Effector memory CD4-positive, alpha-beta T cell (primary cell): Measurements from ENCODE around the gene ANGPTL7.

Experiments used
- DNase-seq, 3 donors: peaks; one replicate each; pipeline ENCODE4 v3.0.0-alpha.2; 2020
- H3K27ac ChIP-seq: 2 replicates; pipeline ENCODE4 v1.7.0; 2013; ENCODE audit warnings: mild to moderate bottlenecking, low read length, moderate library complexity; ENCODE audit not compliant: insufficient read depth, poor library complexity, severe bottlenecking
- H3K27me3 ChIP-seq: replicated peaks from 2 replicates; pipeline ENCODE4 v1.7.0; 2013; ENCODE audit warnings: mild to moderate bottlenecking, low read length; ENCODE audit not compliant: insufficient read depth, control insufficient read depth, poor library complexity, severe bottlenecking
- H3K36me3 ChIP-seq: 2 replicates; pipeline ENCODE4 v1.7.0; 2013; ENCODE audit warnings: mild to moderate bottlenecking, low read length, moderate library complexity; ENCODE audit not compliant: control insufficient read depth, insufficient read depth
- H3K4me1 ChIP-seq: 2 replicates; pipeline ENCODE4 v1.7.0; 2013; ENCODE audit warnings: low read length, mild to moderate bottlenecking; ENCODE audit not compliant: control insufficient read depth, insufficient read depth, poor library complexity, severe bottlenecking
- H3K4me3 ChIP-seq: 2 replicates; pipeline ENCODE4 v1.7.0; 2013; ENCODE audit warnings: low read length, low read depth, mild to moderate bottlenecking; ENCODE audit not compliant: insufficient read depth, poor library complexity, severe bottlenecking
- H3K9me3 ChIP-seq: 2 replicates; pipeline ENCODE4 v1.7.0; 2013; ENCODE audit warnings: mild to moderate bottlenecking, low read length, moderate library complexity; ENCODE audit not compliant: control insufficient read depth
- total RNA-seq, 3 donors: gene quantifications; one replicate each; lab custom pipeline; 2026; lab: John Stamatoyannopoulos, UW

ANGPTL7 gene, protein sequence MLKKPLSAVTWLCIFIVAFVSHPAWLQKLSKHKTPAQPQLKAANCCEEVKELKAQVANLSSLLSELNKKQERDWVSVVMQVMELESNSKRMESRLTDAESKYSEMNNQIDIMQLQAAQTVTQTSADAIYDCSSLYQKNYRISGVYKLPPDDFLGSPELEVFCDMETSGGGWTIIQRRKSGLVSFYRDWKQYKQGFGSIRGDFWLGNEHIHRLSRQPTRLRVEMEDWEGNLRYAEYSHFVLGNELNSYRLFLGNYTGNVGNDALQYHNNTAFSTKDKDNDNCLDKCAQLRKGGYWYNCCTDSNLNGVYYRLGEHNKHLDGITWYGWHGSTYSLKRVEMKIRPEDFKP
- 0 reads per million in 3 donors for total RNA-seq

DNA sequence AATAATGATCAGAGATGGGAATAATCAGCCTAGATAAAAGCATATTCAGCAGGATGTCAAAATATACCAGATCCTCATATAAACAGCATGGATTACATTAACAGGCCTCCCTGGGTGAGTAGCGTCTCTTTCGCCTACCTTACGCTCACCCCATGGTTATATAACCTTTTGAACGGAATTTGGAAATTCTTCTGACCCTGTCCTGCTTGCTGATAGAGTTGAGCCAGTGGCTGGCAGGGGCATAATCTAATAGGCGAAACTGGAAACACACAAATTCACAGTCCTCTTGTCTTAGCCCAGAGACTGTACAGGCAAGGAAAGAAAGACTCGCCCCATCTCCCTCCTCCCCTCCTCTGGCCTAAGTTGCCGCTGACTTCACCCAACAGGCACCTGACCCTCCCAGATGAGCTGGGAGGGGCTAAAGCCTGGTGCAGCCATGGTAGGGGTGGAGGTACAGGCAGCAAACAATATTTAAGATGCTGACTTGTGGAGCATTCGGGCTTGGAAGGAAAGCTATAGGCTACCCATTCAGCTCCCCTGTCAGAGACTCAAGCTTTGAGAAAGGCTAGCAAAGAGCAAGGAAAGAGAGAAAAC is at the start of gene ANGPTL7:
ANGPTL7 (plus strand) TSS at position 498 of the 594 bp plus-strand sequence. CDS start 225 bp downstream, outside the sequence.
- Histone ChIP-seq H3K9me3 (no peaks in the 10 kb centered on the region), H3K27me3 (no peaks in the 10 kb centered on the region), H3K27ac (no peak within 1 kb of the TSS), H3K4me1 (no peaks in the 10 kb centered on the region), H3K36me3 (peaks cover 45% of the 10 kb centered on the region), H3K4me3 (no peak within 1 kb of the TSS)
- no peak for DNase-seq

DNA sequence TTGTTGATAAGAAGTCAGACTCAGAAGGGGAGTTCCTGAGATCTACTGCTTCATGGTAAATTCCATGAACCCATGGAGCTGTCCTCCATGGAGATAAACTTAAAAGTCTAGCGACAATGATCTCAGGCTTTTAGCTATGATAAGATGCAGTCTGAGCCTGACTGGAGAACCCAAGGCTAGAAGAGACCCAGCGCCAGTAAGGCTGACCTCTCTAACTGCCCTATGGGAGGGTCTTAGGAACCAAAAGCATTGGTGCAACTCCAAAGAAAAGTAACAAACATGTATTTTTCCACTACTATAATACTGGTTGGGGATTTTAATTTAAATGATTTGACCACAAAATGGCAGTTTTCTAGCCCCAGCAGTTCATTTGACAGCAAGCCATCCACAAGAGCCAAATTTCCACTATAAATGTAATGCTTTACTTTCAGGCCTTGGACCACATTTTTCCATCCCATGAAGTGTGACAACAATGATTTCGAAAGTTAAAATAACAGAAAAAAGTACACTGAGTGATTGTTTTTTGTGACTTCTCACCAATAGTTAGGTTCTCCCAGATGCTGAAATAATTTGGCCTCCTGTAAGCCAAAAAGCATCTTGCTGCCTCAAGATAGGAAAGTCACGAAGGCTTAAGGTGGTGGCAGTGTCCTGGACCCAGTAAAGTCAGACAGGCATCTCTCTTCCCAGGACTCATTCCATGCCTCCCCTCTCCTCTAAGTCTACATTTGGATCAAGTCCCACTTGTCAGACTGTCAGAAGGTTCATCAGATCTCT is 46.4 kb upstream of the ANGPTL7 start:
- H3K27me3 ChIP-seq, result no peaks in the 10 kb centered on the region
- no peak for DNase-seq
- peaks cover 51% of the 10 kb centered on the region for H3K36me3 ChIP-seq
- no peaks in the 10 kb centered on the region for H3K4me1 ChIP-seq
- no peak overlapping the region for H3K27ac ChIP-seq
- no peaks in the 10 kb centered on the region for H3K9me3 ChIP-seq
- no peak overlapping the region for H3K4me3 ChIP-seq

DNA sequence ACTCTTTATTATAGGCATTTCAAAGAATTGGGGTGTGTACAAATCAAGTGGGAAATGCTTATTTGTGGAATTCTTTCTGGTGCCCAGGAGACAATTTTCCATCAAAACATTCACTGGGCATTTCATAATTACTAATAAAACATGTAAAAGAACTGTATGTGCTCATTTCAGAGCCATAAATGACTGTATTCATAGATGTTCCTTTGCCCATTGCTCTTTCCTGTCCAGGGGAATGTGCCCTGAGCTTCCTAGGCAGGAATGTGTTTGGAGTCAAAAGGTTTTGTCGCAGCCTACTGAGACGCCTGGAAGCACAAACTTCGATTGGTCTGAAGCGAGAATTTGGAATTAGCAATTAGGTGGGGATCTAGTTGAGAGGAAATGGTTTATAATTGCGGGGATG is 45.8 kb upstream of the ANGPTL7 start:
- DNase-seq, result no peak

DNA sequence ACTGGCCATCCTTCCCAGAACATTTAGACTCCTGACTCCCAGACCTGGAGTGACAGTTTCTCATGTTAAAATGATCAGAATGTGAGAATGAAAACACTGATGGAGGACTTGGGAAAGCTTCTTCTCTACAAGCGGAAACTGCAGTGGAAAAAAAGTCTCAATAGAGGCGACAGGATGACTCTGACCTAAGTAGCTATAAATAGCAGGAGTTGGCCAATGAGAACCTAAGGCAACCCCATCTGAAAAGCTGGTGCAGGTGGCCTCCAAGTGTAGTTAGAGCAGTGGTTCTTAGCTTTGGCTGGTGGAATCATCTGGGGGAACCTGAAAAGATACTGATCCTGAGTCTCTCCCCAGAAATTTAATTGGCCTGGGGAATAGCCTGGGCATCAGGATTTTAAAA is 45.2 kb upstream of the ANGPTL7 start:
- DNase-seq, result no peak
- Histone ChIP-seq H3K27me3 (no peaks in the 10 kb centered on the region), H3K36me3 (peaks cover 45% of the 10 kb centered on the region), H3K4me3 (no peak overlapping the region), H3K27ac (no peak overlapping the region), H3K9me3 (no peaks in the 10 kb centered on the region), H3K4me1 (no peaks in the 10 kb centered on the region)

More for the DNA sequence above, 45.8 kb upstream of the ANGPTL7 start:
- Histone ChIP-seq H3K4me1 (no peaks in the 10 kb centered on the region), H3K27ac (no peak overlapping the region), H3K36me3 (peaks cover 48% of the 10 kb centered on the region), H3K9me3 (no peaks in the 10 kb centered on the region), H3K27me3 (no peaks in the 10 kb centered on the region), H3K4me3 (no peak overlapping the region)

DNA sequence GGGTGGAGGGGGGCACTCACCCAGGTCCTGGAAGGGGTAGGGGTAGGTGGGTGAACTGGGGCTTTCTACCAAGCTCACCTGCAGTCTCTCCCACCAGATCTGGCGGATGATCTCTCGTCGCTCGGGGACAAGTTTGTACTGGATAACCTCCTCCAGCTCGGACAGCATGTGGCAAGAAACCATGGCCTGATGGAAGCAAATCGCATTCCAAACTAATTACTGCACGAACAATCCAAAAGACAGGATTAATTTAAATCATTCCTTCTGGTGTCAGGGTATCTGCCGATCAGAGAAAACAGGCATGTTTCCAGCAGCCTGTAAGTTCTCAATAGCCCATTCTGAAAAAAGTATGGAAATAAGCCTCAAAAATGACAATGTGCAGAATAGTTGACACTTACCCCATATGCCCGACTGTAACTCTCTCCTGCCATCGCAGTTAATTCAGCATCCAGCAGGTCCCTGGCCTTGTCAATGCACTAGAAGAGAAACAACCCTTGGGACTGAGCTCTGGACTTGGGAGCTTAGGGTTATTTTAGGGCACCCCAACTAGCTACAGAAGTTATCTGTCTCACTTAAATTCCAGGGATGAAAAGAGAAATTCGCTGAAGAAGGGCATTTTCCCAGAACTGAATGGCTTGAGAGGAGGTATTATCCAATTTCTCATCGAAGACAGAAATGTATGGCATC is 44.4 kb upstream of the ANGPTL7 start:
- no peaks in the 10 kb centered on the region for H3K9me3 ChIP-seq
- H3K4me3 ChIP-seq, result no peak overlapping the region
- no peaks in the 10 kb centered on the region for H3K27me3 ChIP-seq
- H3K36me3 ChIP-seq, result peaks cover 47% of the 10 kb centered on the region
- no peaks in the 10 kb centered on the region for H3K4me1 ChIP-seq
- no peak for DNase-seq
- H3K27ac ChIP-seq, result no peak overlapping the region

- H3K27me3 ChIP-seq, result no peaks in the 10 kb centered on the region
- no peak overlapping the region for H3K27ac ChIP-seq
- no peak for DNase-seq
- no peak overlapping the region for H3K4me3 ChIP-seq
- no peaks in the 10 kb centered on the region for H3K9me3 ChIP-seq
- no peaks in the 10 kb centered on the region for H3K4me1 ChIP-seq
- peaks cover 57% of the 10 kb centered on the region for H3K36me3 ChIP-seq
Measured at GRCh38 chr1:11145741-11146140, 43.4 kb upstream of the ANGPTL7 start.

DNA sequence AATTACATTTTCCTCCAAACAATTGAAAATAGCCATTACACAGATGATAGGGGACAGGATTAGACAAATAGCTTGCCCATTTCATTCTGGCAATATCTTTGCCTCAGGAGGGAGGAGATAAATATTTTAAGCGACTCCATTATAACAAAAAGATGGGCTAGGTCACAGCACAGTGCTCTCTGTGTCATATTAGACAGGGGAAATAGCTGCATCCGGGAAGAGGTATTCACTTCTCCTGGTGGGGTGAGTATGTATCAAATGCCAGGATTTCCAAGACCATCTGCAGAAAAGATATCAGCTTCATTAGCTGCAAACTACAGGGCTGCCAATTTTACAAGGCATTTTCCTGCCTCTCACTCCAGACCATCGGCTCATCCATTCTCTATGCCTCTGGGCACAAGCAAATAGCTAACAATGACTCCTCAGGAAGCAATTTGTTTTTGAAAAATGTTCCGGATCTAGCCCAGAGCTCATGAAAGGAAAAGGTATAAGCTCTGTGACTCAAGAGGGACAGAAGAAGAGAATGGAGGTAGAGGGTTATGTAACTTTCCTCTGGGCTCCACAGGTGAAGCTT is 41.9 kb upstream of the ANGPTL7 start:
- H3K27me3 ChIP-seq, result no peaks in the 10 kb centered on the region
- peaks cover 66% of the 10 kb centered on the region for H3K36me3 ChIP-seq
- no peak for DNase-seq
- no peaks in the 10 kb centered on the region for H3K9me3 ChIP-seq
- H3K4me3 ChIP-seq, result no peak overlapping the region
- H3K27ac ChIP-seq, result no peak overlapping the region
- no peaks in the 10 kb centered on the region for H3K4me1 ChIP-seq

DNA sequence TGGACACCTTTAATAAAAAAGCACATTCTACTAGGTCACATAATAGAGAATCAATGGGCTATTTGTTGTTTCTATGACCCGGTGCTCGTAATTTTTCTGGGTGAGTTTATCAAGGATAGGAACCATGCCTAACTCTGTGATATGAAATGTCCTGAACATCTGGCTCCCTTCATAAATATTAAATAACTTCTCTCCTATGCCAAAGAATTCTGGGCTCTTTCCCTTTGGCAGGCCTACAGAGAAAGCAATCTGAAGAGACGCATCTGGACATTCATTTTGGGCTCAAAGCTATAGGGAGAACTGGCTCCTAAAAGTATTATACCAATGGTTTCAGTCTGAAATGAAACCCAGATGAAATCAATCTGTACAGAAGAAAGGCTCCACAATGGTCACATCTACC is 38.8 kb upstream of the ANGPTL7 start:
- H3K9me3 ChIP-seq, result no peaks in the 10 kb centered on the region
- no peak for DNase-seq
- H3K27ac ChIP-seq, result no peak overlapping the region
- no peak overlapping the region for H3K4me3 ChIP-seq
- no peaks in the 10 kb centered on the region for H3K4me1 ChIP-seq
- H3K27me3 ChIP-seq, result no peaks in the 10 kb centered on the region
- peaks cover 63% of the 10 kb centered on the region for H3K36me3 ChIP-seq

GRCh38 chr1:11151114-11151513 is 38.0 kb upstream of the ANGPTL7 start:
- Histone ChIP-seq H3K4me3 (no peak overlapping the region), H3K36me3 (peaks cover 64% of the 10 kb centered on the region), H3K27ac (no peak overlapping the region), H3K27me3 (no peaks in the 10 kb centered on the region), H3K4me1 (no peaks in the 10 kb centered on the region), H3K9me3 (no peaks in the 10 kb centered on the region)
- DNase-seq, result no peak
